Panc1 (cell line): ENCODE results near the gene MACROD2. TPM values are rescaled to one million over a fixed set of nuclear protein-coding genes. Genes with fewer than 3 reads are reported as not detected.

Experiments
- ATAC-seq: fragments of 200-7000 bp; cut with Tn5 transposase; 2 replicates; pipeline ENCODE4 v1.9.1; 2020; ENCODE audit warnings: mild to moderate bottlenecking, moderate library complexity
- BruUV-seq: library from RNA; stranded (reverse); fragments of 400-500 nt; replicated peaks from 2 replicates; lab custom pipeline; 2021; lab: Mats Ljungman, UMichigan
- CTCF ChIA-PET: fragments of 300-600 bp; sonication (Branson Sonifier 250); formaldehyde crosslinking; loops from one replicate; lab custom pipeline; 2022; ENCODE audit warnings: antibody characterized with exemption; lab: Charles Lee
- POLR2A ChIA-PET: fragments of 300-600 bp; sonication (Branson Sonifier 250); formaldehyde crosslinking; loops from one replicate; lab custom pipeline; 2022; ENCODE audit warnings: antibody characterized with exemption; lab: Charles Lee
- DNase-seq: peaks from one replicate; pipeline ENCODE4 v3.0.0-alpha.2; 2010; ENCODE audit warnings: low read depth, low spot score
- H3K27ac ChIP-seq: 2 replicates; pipeline ENCODE4 v1.5.1; 2011; ENCODE audit warnings: mild to moderate bottlenecking, low read length, inconsistent platforms
- H3K27me3 ChIP-seq: fragments of 200-500 bp; sonication (Bioruptor generic); 2 replicates; pipeline ENCODE4 v1.6.0; 2014; ENCODE audit warnings: low read length, inconsistent platforms; ENCODE audit not compliant: control insufficient read depth, insufficient read depth
- H3K36me3 ChIP-seq: fragments of 200-500 bp; sonication (Bioruptor generic); 2 replicates; pipeline ENCODE4 v1.5.1; 2014; ENCODE audit warnings: inconsistent platforms, mild to moderate bottlenecking, low read length, moderate library complexity; ENCODE audit not compliant: control insufficient read depth, insufficient read depth
- H3K4me1 ChIP-seq: 2 replicates; pipeline ENCODE4 v1.5.1; 2011; ENCODE audit warnings: inconsistent platforms, mild to moderate bottlenecking, low read length, moderate library complexity; ENCODE audit not compliant: control insufficient read depth, insufficient read depth
- H3K4me3 ChIP-seq, 2 experiments: 2 replicates each; pipeline ENCODE4 v1.5.1; 2011 to 2012; ENCODE audit warnings: low read depth in 2 of 2, low read length in 2 of 2, mild to moderate bottlenecking in 2 of 2, inconsistent platforms in 1 of 2, moderate library complexity in 1 of 2
- H3K9me3 ChIP-seq: fragments of 200-500 bp; sonication (Bioruptor generic); 2 replicates; pipeline ENCODE4 v1.5.1; 2014; ENCODE audit warnings: low read depth, mild to moderate bottlenecking, inconsistent platforms, low read length, moderate library complexity; ENCODE audit not compliant: control insufficient read depth, insufficient read depth
- POLR2AphosphoS5 ChIP-seq: IDR thresholded peaks from 2 replicates; pipeline ENCODE4 v1.6.1; 2012; ENCODE audit warnings: mild to moderate bottlenecking, low read depth, low read length, moderate library complexity
- SIN3A ChIP-seq: IDR thresholded peaks from 2 replicates; pipeline ENCODE4 v1.6.1; 2012; ENCODE audit warnings: low read depth, mild to moderate bottlenecking, low read length, moderate library complexity, borderline replicate concordance; ENCODE audit not compliant: insufficient read depth
- TCF7L2 ChIP-seq: IDR thresholded peaks from 2 replicates; pipeline ENCODE4 v1.6.1; 2011; ENCODE audit warnings: mild to moderate bottlenecking, low read depth, low read length, inconsistent platforms
- in situ Hi-C: cut with HindIII; loops from 2 replicates; pipeline ENCODE4 v1.10.0; 2016; ENCODE audit warnings: low sequenced_read_pairs, low pct_unique_long_range_greater_than_20kb
- intact Hi-C: fragments of 100-400 bp; cut with micrococcal nuclease; formaldehyde crosslinking; loops from one replicate; pipeline ENCODE4 v1.10.0; 2022; ENCODE audit not compliant: unreplicated experiment
- total RNA-seq: library from RNA; stranded (reverse); gene quantifications from one replicate; pipeline ENCODE4 v1.2.1, GENCODE V29; 2021; ENCODE audit not compliant: unreplicated experiment
- TF ChIP-seq, protein P1 (sequence below): fragments of 450-650 bp; IDR thresholded peaks from 2 replicates; pipeline ENCODE4 v1.5.1; 2017; ENCODE audit warnings: mild to moderate bottlenecking
- TF ChIP-seq, protein P2 (sequence below), 2 experiments: IDR thresholded peaks; 2 replicates each; pipeline ENCODE4 v1.6.1; 2011 to 2012; ENCODE audit warnings: low read depth in 2 of 2, control low read depth in 1 of 2, low read length in 1 of 2, mild to moderate bottlenecking in 1 of 2, moderate library complexity in 1 of 2; ENCODE audit not compliant: insufficient read depth in 1 of 2

MACROD2 gene
- total RNA-seq, 1 experiment from 2014 or later = 1.2 TPM

- H3K27ac ChIP-seq = no peak overlapping the region
- ChIA-PET POLR2A (no interaction called here), CTCF (no interaction called here)
- in situ Hi-C loops = no loop called here
- no peak overlapping the region for H3K4me3 ChIP-seq
- TF ChIP-seq, protein P1, sequence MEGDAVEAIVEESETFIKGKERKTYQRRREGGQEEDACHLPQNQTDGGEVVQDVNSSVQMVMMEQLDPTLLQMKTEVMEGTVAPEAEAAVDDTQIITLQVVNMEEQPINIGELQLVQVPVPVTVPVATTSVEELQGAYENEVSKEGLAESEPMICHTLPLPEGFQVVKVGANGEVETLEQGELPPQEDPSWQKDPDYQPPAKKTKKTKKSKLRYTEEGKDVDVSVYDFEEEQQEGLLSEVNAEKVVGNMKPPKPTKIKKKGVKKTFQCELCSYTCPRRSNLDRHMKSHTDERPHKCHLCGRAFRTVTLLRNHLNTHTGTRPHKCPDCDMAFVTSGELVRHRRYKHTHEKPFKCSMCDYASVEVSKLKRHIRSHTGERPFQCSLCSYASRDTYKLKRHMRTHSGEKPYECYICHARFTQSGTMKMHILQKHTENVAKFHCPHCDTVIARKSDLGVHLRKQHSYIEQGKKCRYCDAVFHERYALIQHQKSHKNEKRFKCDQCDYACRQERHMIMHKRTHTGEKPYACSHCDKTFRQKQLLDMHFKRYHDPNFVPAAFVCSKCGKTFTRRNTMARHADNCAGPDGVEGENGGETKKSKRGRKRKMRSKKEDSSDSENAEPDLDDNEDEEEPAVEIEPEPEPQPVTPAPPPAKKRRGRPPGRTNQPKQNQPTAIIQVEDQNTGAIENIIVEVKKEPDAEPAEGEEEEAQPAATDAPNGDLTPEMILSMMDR = no peak
- TF ChIP-seq POLR2AphosphoS5 (no peak), SIN3A (no peak), TCF7L2 (no peak)
- TF ChIP-seq, protein P2, sequence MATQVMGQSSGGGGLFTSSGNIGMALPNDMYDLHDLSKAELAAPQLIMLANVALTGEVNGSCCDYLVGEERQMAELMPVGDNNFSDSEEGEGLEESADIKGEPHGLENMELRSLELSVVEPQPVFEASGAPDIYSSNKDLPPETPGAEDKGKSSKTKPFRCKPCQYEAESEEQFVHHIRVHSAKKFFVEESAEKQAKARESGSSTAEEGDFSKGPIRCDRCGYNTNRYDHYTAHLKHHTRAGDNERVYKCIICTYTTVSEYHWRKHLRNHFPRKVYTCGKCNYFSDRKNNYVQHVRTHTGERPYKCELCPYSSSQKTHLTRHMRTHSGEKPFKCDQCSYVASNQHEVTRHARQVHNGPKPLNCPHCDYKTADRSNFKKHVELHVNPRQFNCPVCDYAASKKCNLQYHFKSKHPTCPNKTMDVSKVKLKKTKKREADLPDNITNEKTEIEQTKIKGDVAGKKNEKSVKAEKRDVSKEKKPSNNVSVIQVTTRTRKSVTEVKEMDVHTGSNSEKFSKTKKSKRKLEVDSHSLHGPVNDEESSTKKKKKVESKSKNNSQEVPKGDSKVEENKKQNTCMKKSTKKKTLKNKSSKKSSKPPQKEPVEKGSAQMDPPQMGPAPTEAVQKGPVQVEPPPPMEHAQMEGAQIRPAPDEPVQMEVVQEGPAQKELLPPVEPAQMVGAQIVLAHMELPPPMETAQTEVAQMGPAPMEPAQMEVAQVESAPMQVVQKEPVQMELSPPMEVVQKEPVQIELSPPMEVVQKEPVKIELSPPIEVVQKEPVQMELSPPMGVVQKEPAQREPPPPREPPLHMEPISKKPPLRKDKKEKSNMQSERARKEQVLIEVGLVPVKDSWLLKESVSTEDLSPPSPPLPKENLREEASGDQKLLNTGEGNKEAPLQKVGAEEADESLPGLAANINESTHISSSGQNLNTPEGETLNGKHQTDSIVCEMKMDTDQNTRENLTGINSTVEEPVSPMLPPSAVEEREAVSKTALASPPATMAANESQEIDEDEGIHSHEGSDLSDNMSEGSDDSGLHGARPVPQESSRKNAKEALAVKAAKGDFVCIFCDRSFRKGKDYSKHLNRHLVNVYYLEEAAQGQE (IDR thresholded peaks at IDR 0.05; ENCODE audit: insufficient read depth in 1 of 2, low read depth in 2 of 2, low read length in 1 of 2) = no peak
- no TSS peak for BruUV-seq
- intact Hi-C loops = no loop called here
- DNase-seq (no peak), ATAC-seq (no peak)
- no peaks in the 10 kb centered on the region for H3K27me3 ChIP-seq
- H3K9me3 ChIP-seq = peaks cover 8% of the 10 kb centered on the region; the same call in 1 of the 2 replicates
- no peaks in the 10 kb centered on the region for H3K4me1 ChIP-seq
- H3K36me3 ChIP-seq = no peaks in the 10 kb centered on the region
Measured at GRCh38 chr20:14643556-14643955, 648.2 kb downstream of the MACROD2 start.

- no peaks in the 10 kb centered on the region for H3K27me3 ChIP-seq
- ATAC-seq (no peak), DNase-seq (no peak)
- no TSS peak for BruUV-seq
- H3K36me3 ChIP-seq = no peaks in the 10 kb centered on the region
- CTCF ChIA-PET = interaction anchor here (0.6 kb wide), 1 partner anchor 532 kb away, joined by 3 read pairs; no protein-coding TSS in a partner anchor
- POLR2A ChIA-PET = no interaction called here
- no peaks in the 10 kb centered on the region for H3K4me1 ChIP-seq
- no peak overlapping the region for H3K4me3 ChIP-seq
- TF ChIP-seq, protein P2 (IDR thresholded peaks at IDR 0.05; ENCODE audit: insufficient read depth in 1 of 2, low read depth in 2 of 2, low read length in 1 of 2) = no peak
- TF ChIP-seq TCF7L2 (no peak), SIN3A (no peak), POLR2AphosphoS5 (no peak)
- TF ChIP-seq, protein P1 = no peak
- peaks cover 8% of the 10 kb centered on the region; the same call in 1 of the 2 replicates for H3K9me3 ChIP-seq
- in situ Hi-C loops (no loop called here), intact Hi-C loops (no loop called here)
- H3K27ac ChIP-seq = no peak overlapping the region
Measured at GRCh38 chr20:14644306-14645097, 649.2 kb downstream of the MACROD2 start.
